ENCODE results near the gene KAT7.

Gene KAT7

DNA sequence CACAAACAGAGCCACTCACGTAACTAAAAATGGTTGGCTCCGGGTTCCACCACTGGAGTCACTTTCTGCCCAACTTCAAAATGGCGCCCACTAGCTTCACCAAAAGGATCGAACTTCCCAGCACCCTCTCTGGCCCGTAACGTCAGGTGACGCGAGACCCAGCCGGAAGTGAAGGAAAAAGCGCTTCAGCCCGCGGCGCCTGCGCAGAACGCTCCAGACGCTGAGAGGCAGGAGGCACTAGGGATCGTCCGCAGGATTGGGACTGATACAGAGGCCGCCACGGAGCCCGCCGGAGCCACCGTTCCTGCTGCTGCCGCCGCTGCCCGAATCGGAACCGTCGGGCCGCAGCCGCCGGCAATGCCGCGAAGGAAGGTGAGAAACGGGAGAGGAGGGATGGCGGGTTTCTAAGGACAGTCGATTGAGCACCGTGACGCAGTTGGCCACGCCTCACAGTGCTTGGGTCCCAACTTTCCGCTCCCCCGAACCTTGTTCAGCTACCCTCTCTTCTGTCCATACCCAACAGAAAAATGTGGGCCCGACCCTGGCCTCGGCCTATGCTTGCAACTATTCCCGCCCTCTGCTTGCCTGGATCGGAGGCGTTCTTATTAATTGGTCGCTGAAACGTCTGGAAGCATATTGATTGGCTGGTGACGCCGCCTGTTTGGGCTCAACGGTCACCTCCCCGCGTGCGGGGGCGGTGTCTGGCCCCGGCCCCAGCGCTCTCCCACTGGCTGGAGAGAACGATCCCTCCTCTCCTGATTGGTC lies at the start of gene KAT7:
TSS of gene KAT7 (plus strand) at position 204 of the 765 bp plus-strand sequence. CDS start at position 358, 154 bp downstream.
- H3K4me3 ChIP-seq (ENCODE audit: low read depth, low read length): peak within 1 kb of the TSS; percentile 83
- TF ChIP-seq, protein P1, sequence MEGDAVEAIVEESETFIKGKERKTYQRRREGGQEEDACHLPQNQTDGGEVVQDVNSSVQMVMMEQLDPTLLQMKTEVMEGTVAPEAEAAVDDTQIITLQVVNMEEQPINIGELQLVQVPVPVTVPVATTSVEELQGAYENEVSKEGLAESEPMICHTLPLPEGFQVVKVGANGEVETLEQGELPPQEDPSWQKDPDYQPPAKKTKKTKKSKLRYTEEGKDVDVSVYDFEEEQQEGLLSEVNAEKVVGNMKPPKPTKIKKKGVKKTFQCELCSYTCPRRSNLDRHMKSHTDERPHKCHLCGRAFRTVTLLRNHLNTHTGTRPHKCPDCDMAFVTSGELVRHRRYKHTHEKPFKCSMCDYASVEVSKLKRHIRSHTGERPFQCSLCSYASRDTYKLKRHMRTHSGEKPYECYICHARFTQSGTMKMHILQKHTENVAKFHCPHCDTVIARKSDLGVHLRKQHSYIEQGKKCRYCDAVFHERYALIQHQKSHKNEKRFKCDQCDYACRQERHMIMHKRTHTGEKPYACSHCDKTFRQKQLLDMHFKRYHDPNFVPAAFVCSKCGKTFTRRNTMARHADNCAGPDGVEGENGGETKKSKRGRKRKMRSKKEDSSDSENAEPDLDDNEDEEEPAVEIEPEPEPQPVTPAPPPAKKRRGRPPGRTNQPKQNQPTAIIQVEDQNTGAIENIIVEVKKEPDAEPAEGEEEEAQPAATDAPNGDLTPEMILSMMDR (conservative IDR thresholded peaks at IDR 0.05; ENCODE audit: low read depth, low read length): no peak
- peak; percentile 100 for DNase-seq (ENCODE audit: low read depth)

DNA sequence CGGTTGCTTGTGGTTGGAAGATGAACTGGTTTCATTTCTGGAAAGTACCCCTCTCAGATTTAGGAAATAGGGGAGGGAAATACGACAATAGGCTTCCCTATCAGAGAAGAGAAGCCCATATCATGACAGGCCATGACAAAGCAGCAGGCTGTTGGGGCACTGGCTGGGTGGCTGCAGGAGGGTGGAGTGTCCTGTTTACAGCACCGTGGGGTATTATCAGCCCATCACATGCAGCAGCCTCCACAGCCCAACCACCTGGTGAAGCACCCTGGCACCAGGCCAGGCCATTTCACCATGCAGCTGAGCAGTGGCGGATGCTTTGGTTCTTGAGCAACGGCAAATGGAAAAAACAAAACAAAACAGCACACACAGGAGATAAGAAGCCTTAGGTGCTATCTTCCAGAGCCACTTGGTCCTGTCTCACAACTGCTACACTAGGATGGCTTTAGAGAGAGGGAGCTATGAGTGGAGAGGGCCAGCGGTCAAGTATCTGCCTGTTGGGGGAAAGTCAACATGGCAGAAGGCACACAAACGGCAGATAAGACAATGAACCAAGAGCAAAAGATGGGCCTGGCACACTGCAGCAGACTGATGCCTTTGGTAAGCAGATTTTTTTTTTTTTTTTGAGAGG lies 48.7 kb upstream of the KAT7 start:
- TF ChIP-seq, protein P1 (conservative IDR thresholded peaks at IDR 0.05; ENCODE audit: low read depth, low read length): no peak
- peak; percentile 90 for DNase-seq (ENCODE audit: low read depth)
- no peak overlapping the region for H3K4me3 ChIP-seq (ENCODE audit: low read depth, low read length)

DNA sequence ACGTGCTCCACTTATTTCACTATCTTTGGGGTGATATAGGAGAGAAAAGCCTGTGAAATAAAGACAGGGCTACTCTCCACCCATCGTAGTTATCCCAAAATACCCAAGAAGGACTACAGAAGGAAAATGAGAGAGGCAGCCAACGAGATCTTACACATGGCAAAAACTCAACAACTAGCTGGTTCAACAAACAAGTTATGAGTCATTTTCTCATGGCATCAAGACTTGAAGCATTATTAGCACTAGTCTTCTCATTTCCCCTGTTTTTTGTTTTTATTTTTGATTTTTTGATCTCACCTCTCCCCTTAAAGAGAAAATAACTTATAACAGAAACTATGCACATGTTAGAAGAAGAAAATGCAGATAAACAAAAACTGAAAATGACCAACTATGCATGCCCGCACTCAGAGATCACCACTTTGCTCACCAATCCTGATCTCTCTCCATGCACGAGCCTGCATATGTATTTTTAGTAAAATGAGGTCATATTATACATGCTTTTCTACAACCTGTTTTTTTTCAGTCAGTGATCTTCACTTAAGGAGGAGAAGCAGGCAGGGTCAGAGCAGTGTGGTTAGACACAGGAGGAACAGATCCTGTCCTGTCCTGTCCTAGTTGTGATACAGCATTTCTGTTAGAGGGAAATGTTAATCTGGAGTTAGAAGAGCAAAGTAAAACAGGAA lies 47.3 kb upstream of the KAT7 start:
- peak; percentile 45 for DNase-seq (ENCODE audit: low read depth)
- no peak overlapping the region for H3K4me3 ChIP-seq (ENCODE audit: low read depth, low read length)
- TF ChIP-seq, protein P1 (conservative IDR thresholded peaks at IDR 0.05; ENCODE audit: low read depth, low read length): no peak

DNA sequence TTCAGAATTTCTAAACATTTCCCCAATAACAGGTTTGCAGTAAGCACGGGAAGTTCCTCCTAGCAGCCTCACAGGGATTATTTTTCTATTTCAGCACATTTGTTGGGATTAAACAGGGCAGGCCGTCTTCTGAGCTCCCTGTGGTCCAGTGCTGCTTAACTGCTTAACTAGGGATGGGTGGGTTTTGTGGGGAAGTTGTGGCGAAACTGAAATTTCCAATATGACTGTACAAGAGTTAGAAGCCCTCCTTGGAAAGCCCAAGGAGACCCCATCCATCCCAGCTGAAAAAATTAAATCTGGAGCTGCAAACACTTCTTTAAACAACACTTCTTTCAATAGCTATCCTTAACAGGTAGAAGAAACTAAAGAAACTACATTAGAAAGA lies 46.8 kb upstream of the KAT7 start:
- TF ChIP-seq, protein P1 (conservative IDR thresholded peaks at IDR 0.05; ENCODE audit: low read depth, low read length): no peak
- no peak overlapping the region for H3K4me3 ChIP-seq (ENCODE audit: low read depth, low read length)
- DNase-seq (ENCODE audit: low read depth): no peak

DNA sequence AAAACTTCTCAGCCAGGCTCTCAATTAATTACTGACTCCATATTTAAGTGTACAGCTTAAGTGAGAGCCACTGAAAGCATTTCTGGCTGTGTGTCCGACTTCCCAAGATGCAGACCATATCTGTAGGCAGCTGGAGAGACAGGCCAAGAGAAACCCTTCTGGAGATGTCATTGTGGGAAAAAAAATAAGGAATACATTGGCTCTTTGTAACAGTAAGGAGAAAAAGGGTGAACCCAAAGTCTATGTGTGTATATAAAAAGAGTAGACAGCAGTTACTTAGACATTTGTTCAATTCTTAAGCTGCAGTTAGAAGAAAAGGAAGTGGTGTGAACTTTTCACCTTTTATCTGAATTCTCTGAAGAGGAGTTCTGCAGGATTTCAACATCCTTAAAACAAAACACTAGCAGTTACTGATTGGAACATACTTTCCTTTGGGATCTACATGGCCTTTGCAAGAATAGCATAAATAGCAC lies 46.3 kb upstream of the KAT7 start:
- TF ChIP-seq, protein P1 (conservative IDR thresholded peaks at IDR 0.05; ENCODE audit: low read depth, low read length): no peak
- H3K4me3 ChIP-seq (ENCODE audit: low read depth, low read length): no peak overlapping the region
- peak; percentile 16 for DNase-seq (ENCODE audit: low read depth)

DNA sequence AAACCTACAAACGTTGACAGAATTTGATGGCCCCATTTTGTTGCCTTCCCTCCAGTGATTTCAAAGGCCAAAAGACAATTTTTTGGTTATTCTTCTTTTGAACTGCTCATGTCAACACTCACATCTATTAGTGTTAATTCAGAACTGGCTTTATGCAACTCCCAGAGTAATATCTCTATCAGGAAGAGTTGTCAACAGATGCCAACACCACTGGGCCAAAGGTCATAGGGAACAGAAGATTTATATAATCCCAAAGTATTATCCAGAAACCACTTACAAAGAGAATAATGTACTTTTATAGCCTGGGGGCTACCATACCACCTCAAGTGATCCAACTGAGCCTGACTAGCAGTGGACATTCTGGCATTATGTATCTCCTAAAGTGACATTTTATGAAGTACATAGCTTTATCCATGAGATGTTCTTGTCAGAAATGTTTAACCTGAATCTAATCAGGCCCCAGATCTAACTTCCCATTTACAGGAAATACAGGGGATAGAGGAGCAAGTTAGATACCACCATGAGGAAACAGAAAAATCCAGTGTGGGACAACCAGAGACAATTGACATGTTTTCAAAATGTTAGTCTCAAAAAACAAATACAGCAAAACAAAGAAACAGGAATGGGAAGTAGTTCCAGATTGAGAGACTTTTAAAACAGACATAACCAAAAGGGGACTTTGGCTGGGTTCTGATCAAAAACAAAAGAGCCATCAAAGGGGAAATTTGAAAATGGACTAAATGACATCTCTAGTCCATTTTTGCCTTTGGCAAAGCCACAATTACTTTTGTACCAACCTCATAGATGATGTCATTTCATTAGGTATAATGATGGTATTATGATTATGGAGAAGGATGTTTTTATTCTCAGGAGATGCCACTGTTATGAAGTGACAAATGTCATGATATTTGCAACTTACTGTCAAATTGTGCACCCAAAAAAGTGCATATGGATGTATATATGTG lies 43.0 kb upstream of the KAT7 start:
- TF ChIP-seq, protein P1 (conservative IDR thresholded peaks at IDR 0.05; ENCODE audit: low read depth, low read length): no peak
- no peak overlapping the region for H3K4me3 ChIP-seq (ENCODE audit: low read depth, low read length)
- no peak for DNase-seq (ENCODE audit: low read depth)

All from choroid plexus epithelial cell (primary cell).